PC-9 (cell line): ENCODE data around the gene DTX1.

Experiments
- CTCF ChIP-seq: fragments of 200-600 bp; sonication (generic); conservative IDR thresholded peaks from 2 replicates; pipeline ENCODE4 v1.6.1; 2017; ENCODE audit warnings: mixed run types, antibody characterized with exemption, mild to moderate bottlenecking, moderate library complexity
- EZH2 ChIP-seq: fragments of 200-600 bp; sonication (generic); IDR thresholded peaks from 2 replicates; pipeline ENCODE4 v1.8.0; 2017; ENCODE audit warnings: antibody characterized with exemption, low read depth

GRCh38 chr12:113077057-113077858 is 20.7 kb downstream of the DTX1 start:
- TF ChIP-seq CTCF (no peak), EZH2 (no peak)
